HepG2 (cell line): Measurements from ENCODE around the gene APOD. TPM values are rescaled to one million over a fixed set of nuclear protein-coding genes. Genes with fewer than 3 reads are reported as not detected.

Source experiments
- ATF3 ChIP-seq: sonication (generic); formaldehyde crosslinking; IDR thresholded peaks from 2 replicates; pipeline ENCODE4 v1.4.0; 2020; ENCODE audit warnings: missing genetic modification reagents
- CBX5 ChIP-seq: sonication (generic); formaldehyde crosslinking; IDR thresholded peaks from 2 replicates; pipeline ENCODE4 v1.4.0; 2020; ENCODE audit warnings: missing genetic modification reagents, borderline replicate concordance
- DPF2 ChIP-seq: sonication (generic); formaldehyde crosslinking; IDR thresholded peaks from 2 replicates; pipeline ENCODE4 v1.4.0; 2020; ENCODE audit warnings: mild to moderate bottlenecking, low read depth, missing genetic modification reagents, borderline replicate concordance
- DR1 ChIP-seq: sonication (generic); formaldehyde crosslinking; IDR thresholded peaks from 2 replicates; pipeline ENCODE4 v1.8.0; 2021; ENCODE audit warnings: mild to moderate bottlenecking, missing genetic modification reagents, inconsistent platforms
- LBX2 ChIP-seq: sonication (generic); formaldehyde crosslinking; IDR thresholded peaks from 2 replicates; pipeline ENCODE4 v1.5.0; 2020; ENCODE audit warnings: missing genetic modification reagents, mild to moderate bottlenecking, borderline replicate concordance
- NR2C2 ChIP-seq: sonication (generic); formaldehyde crosslinking; IDR thresholded peaks from 2 replicates; pipeline ENCODE4 v1.4.0; 2020; ENCODE audit warnings: missing genetic modification reagents, mild to moderate bottlenecking, moderate library complexity, borderline replicate concordance
- PAF1 ChIP-seq: IDR thresholded peaks from 2 replicates; pipeline ENCODE4 v1.6.1; 2016; ENCODE audit warnings: missing genetic modification reagents, missing compliant biosample characterization
- PITX1 ChIP-seq: sonication (generic); formaldehyde crosslinking; IDR thresholded peaks from 2 replicates; pipeline ENCODE4 v1.5.1; 2020; ENCODE audit warnings: mild to moderate bottlenecking, missing genetic modification reagents
- RARG ChIP-seq: sonication (generic); formaldehyde crosslinking; IDR thresholded peaks from 2 replicates; pipeline ENCODE4 v1.4.0; 2020; ENCODE audit warnings: low read depth, mild to moderate bottlenecking, missing genetic modification reagents
- STAT6 ChIP-seq: sonication (generic); formaldehyde crosslinking; IDR thresholded peaks from 2 replicates; pipeline ENCODE4 v1.4.0; 2020; ENCODE audit warnings: missing genetic modification reagents, mild to moderate bottlenecking, borderline replicate concordance
- ZBTB14 ChIP-seq: sonication (generic); formaldehyde crosslinking; IDR thresholded peaks from 2 replicates; pipeline ENCODE4 v1.4.0; 2020; ENCODE audit warnings: missing genetic modification reagents
- ZC3H13 ChIP-seq: sonication (generic); formaldehyde crosslinking; IDR thresholded peaks from 2 replicates; pipeline ENCODE4 v1.8.1; 2023; ENCODE audit warnings: mild to moderate bottlenecking, missing genetic modification reagents, moderate library complexity
- ZFP36L1 ChIP-seq: sonication (generic); formaldehyde crosslinking; IDR thresholded peaks from 2 replicates; pipeline ENCODE4 v1.8.0; 2022; ENCODE audit warnings: mild to moderate bottlenecking, missing genetic modification reagents, moderate library complexity
- ZMAT3 ChIP-seq: sonication (generic); formaldehyde crosslinking; conservative IDR thresholded peaks from 2 replicates; pipeline ENCODE4 v1.7.0; 2021; ENCODE audit warnings: missing genetic modification reagents
- ZNF24 ChIP-seq: fragments of 450-650 bp; IDR thresholded peaks from 2 replicates; pipeline ENCODE4 v1.6.1; 2017; ENCODE audit warnings: antibody characterized with exemption, mild to moderate bottlenecking
- ZNF251 ChIP-seq: sonication (generic); formaldehyde crosslinking; IDR thresholded peaks from 2 replicates; pipeline ENCODE4 v1.9.0; 2021; ENCODE audit warnings: mild to moderate bottlenecking, missing genetic modification reagents
- ZNF253 ChIP-seq: sonication (generic); formaldehyde crosslinking; IDR thresholded peaks from 2 replicates; pipeline ENCODE4 v1.8.0; 2022; ENCODE audit warnings: mild to moderate bottlenecking, missing genetic modification reagents, borderline replicate concordance
- ZNF331 ChIP-seq: sonication (generic); formaldehyde crosslinking; IDR thresholded peaks from 2 replicates; pipeline ENCODE4 v1.4.0; 2020; ENCODE audit warnings: missing genetic modification reagents
- ZNF432 ChIP-seq: sonication (generic); formaldehyde crosslinking; IDR thresholded peaks from 2 replicates; pipeline ENCODE4 v1.5.0; 2020; ENCODE audit warnings: missing genetic modification reagents, mild to moderate bottlenecking, borderline replicate concordance
- ZNF589 ChIP-seq: sonication (generic); formaldehyde crosslinking; conservative IDR thresholded peaks from 2 replicates; pipeline ENCODE4 v1.8.0; 2022; ENCODE audit warnings: mild to moderate bottlenecking, moderate library complexity, missing genetic modification reagents
- ZNF615 ChIP-seq: sonication (generic); formaldehyde crosslinking; IDR thresholded peaks from 2 replicates; pipeline ENCODE4 v1.5.0; 2020; ENCODE audit warnings: mild to moderate bottlenecking, missing genetic modification reagents, borderline replicate concordance
- ZNF691 ChIP-seq: sonication (generic); formaldehyde crosslinking; IDR thresholded peaks from 2 replicates; pipeline ENCODE4 v1.4.0; 2020; ENCODE audit warnings: missing genetic modification reagents, low read depth, mild to moderate bottlenecking, borderline replicate concordance
- ZNF879 ChIP-seq: sonication (generic); formaldehyde crosslinking; IDR thresholded peaks from 2 replicates; pipeline ENCODE4 v1.8.1; 2023; ENCODE audit warnings: missing genetic modification reagents
- polyA plus RNA-seq, 8 experiments: library from polyadenylated mRNA; depleted of rRNA in 3 of 8; stranded (reverse) in 7 of 8; unstranded in 1 of 8; fragments of >200 nt; fragmentation: Illumina TruSeq in 4 of 8; extraction: Trizol in 4 of 8; gene quantifications; 2 replicates each; pipeline versions ENCODE4 v1.2.1 to v1.2.3, GENCODE V29; 2011 to 2016; ENCODE audit warnings: low read depth in 4 of 8, missing spikeins in 1 of 8, mixed read lengths in 1 of 8; ENCODE audit not compliant: insufficient read depth in 1 of 8
- total RNA-seq, 5 experiments: library from RNA; depleted of rRNA; stranded (reverse); fragments of >200 nt; fragmentation: Illumina TruSeq; extraction: Trizol; gene quantifications; 2 replicates each; pipeline ENCODE4 v1.2.3, GENCODE V29; 2016; ENCODE audit warnings: low read depth in 1 of 5

The APOD gene
- total and polyA plus RNA-seq, 2 of the 13 experiments (the other 11 are each of a cell fraction or from before 2014, with no cell fraction given), result not detected

GRCh38 chr3:195542698-195543499 lies 40.8 kb downstream of the APOD start, which contains the start of gene PPP1R2 (continued):
- TF ChIP-seq RARG (CRISPR knock-in tag) (no peak), ZMAT3 (CRISPR knock-in tag) (peak; percentile 91; the same call in 1 of the 2 replicates), ZC3H13 (CRISPR knock-in tag) (no peak), NR2C2 (CRISPR knock-in tag) (no peak; the same call in 1 of the 2 replicates), ZNF691 (no peak), PAF1 (CRISPR knock-in tag) (no peak), ZNF615 (CRISPR knock-in tag) (no peak), STAT6 (no peak), ZNF879 (CRISPR knock-in tag) (peak; percentile 92; the same call in 1 of the 2 replicates), ZNF432 (CRISPR knock-in tag) (no peak), ZNF331 (CRISPR knock-in tag) (peak; percentile 59; the same call in 1 of the 2 replicates), DR1 (CRISPR knock-in tag) (peak; percentile 80), LBX2 (CRISPR knock-in tag) (peak; percentile 57; the same call in 1 of the 2 replicates), CBX5 (CRISPR knock-in tag) (peak; percentile 53; the same call in 1 of the 2 replicates), DPF2 (CRISPR knock-in tag) (no peak), ZNF24 (no peak), ATF3 (CRISPR knock-in tag) (no peak), PITX1 (CRISPR knock-in tag) (no peak), ZNF253 (no peak), ZBTB14 (no peak), ZNF251 (CRISPR knock-in tag) (no peak), ZNF589 (no peak), ZFP36L1 (CRISPR knock-in tag) (0 out of 2 replicates have a peak, but pooled peaks have one; percentile 67)
